GM21526 (cell line): Measurements from ENCODE around the gene SURF1.
"Not testable (repeated sequence)": the region's sequence is repeated elsewhere in the genome, so short reads cannot be mapped to it uniquely, and the experiment has no call there.

Experiments used
- ATAC-seq: cut with Tn5 transposase; IDR thresholded peaks from one replicate; pipeline ENCODE4 v1.9.1; 2021; ENCODE audit warnings: moderate library complexity; ENCODE audit not compliant: unreplicated experiment, low FRiP score

Gene SURF1

DNA sequence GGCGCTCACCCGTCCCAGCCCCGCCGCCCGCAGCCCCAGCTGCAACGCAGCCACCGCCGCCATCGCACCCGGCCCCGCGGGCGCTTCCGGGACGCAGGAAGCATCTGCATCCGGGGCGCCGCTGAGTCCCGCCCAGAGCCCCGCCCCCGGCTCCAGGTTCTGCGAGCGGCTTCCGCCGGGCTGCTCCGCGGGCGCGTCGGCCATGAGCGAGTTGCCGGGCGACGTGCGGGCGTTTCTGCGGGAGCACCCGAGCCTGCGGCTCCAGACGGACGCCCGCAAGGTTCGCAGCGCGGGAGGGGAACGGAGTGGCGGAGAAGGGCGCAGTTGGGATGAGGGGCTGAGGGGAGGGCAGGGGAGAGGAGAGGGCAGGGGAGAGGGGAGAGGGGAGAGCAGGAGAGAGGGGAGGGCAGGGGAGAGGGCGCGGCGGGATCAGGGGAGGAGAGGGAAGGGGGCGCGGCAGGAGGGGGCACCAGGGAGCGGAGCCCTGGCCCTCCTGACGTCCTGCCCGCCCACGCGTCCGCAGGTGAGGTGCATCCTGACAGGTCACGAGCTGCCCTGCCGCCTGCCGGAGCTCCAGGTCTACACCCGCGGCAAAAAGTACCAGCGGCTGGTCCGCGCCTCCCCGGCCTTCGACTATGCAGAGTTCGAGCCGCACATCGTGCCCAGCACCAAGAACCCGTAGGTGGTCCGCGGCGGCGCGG, at the start of gene SURF1, which contains the start of gene SURF2:
Gene SURF1 (minus strand): TSS at position 97 of the 701 bp plus-strand sequence. CDS start 34 bp downstream, at position 63.
Gene SURF2 (plus strand): TSS at position 160 of the 701 bp plus-strand sequence. CDS start 43 bp downstream, at position 203.
- ATAC-seq: peak; percentile 39

- ATAC-seq: no peak
Observed at GRCh38 chr9:133405508-133406438, 49.5 kb upstream of the SURF1 start.

- no peak for ATAC-seq
Observed at GRCh38 chr9:133404454-133405002, 48.2 kb upstream of the SURF1 start.

DNA sequence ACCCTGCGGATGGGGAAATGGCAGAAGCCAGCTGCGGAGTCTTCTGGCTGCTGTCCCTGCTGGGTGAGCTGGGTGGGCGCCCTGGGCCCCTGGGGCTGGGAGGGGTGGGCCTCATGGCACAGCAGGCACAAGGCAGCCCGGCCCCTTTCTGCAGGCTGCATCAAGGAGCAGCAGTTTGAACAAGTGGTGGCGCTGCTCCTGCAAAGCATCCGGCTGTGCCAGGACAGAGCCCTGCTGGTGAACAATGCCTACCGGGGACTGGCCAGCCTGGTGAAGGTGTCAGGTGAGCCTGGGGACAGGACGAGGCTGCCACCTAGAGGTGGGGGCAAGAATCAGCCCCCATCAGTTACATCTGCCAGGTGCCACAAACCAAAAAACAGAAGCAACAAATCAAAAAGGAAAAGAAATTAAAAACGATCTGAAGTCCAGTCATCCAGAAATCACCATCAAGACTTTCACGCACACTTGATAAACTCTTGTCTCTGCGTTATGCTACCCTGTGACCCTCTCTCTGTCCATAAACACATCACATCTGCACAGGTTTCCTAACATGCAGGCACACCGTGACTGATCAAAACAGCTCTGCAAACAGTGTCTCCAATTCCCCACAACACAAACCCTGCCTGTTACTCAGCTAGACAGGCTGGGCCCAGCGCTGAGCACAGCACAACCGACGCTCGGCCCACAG, 47.6 kb upstream of the SURF1 start:
- no peak for ATAC-seq

- no peak for ATAC-seq
Observed at GRCh38 chr9:133402689-133403088, 46.4 kb upstream of the SURF1 start.

GRCh38 chr9:133401588-133401987, 45.3 kb upstream of the SURF1 start:
- no peak for ATAC-seq

DNA sequence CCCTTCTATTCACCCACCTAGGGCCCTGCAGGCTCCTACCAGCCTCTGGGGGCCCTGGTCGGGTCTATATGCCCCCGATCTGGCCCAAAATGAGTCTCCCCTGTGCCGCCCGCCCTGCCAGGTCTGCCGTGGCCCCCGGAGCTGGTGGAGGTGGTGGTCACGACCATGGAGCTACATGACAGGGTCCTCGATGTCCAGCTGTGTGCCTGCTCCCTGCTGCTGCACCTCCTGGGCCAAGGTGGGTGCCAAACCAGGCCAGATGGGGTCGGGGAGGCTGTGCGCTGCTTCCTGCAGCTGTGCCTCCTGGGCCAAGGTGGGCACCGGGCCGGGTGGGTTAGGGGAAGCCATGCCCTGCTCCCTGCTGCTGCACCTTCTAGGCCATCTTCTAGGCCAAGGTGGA, 44.0 kb upstream of the SURF1 start:
- ATAC-seq: no peak

GRCh38 chr9:133397895-133398294, 41.6 kb upstream of the SURF1 start:
- ATAC-seq: no peak

GRCh38 chr9:133397370-133397769, 41.1 kb upstream of the SURF1 start:
- ATAC-seq: no peak

GRCh38 chr9:133396952-133397351, 40.7 kb upstream of the SURF1 start:
- ATAC-seq: no peak

DNA sequence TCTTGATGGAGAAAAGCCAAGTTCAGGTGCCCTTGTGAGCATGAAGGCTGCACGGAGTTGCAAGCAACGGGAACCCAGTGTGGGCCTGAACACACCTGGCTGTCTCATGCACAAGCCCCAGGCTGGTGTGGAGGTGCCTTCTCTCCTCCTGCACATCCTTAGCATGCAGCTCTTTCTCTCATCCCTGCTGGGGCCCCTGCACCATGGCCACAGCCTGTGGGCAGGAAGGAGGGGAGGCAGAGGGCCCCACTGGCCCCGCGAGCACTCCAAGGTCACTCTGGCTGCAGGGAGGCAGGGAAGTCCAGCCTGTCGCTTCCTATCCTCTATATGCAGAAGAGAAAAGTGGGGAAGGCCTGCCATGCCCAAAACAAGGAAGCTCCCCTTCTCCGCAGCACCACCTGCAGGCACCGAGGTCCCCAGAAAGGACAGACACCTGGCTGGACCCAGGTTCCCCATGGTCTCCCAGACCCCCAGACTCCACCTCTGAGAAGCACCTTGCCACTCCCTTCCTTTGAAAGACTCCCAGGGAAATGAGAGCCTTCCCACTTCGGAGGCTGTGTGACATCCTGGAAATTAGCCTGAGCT, 38.5 kb upstream of the SURF1 start:
- no peak for ATAC-seq

DNA sequence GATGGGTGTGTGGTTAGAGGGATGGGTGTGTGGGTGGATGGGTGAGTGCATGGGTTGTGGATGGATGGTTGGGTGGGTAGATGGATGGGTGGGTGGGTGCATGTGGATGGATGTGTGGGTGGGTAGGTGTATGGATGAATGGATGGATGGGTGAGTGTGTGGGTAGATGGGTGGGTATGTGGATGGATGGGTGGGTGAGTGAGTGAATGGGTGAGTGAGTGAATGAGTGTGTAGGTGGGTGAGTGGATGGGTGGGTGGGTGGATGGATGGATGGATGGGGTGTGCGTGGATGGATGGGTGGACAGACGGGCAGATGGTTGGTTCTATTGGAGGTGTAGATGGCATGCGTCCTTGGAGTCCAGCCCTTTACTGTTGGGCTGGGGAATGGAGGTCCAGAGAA, 37.1 kb upstream of the SURF1 start:
- no peak for ATAC-seq

GRCh38 chr9:133392308-133392707, 36.0 kb upstream of the SURF1 start:
- not testable (repeated sequence) for ATAC-seq

DNA sequence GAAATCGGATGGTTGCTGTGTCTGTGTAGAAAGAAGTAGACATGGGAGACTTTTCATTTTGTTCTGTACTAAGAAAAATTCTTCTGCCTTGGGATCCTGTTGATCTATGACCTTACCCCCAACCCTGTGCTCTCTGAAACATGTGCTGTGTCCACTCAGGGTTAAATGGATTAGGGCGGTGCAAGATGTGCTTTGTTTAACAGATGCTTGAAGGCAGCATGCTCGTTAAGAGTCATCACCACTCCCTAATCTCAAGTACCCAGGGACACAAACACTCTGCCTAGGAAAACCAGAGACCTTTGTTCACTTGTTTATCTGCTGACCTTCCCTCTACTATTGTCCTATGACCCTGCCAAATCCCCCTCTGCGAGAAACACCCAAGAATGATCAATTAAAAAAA, 35.2 kb upstream of the SURF1 start:
- not testable (repeated sequence) for ATAC-seq

DNA sequence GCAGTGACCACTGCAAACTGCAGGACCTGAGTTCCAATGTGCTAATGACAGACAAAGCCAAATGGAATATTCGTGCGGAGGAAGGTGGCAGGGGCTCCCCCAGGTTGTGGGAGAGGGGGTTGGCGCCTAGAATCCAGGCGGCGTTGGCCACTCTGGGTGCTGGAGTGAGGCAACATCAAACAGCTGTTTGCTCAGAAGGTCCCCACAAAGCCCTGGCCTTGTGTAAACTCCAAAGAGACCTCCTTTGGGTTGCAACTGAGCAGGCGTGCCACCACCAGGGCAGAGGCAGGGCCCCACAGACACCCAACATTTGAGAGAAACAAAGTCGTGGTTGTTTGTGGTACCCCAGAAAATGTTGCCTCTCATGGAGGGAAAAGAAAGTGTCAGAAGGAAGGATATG, 34.4 kb upstream of the SURF1 start:
- ATAC-seq: no peak

DNA sequence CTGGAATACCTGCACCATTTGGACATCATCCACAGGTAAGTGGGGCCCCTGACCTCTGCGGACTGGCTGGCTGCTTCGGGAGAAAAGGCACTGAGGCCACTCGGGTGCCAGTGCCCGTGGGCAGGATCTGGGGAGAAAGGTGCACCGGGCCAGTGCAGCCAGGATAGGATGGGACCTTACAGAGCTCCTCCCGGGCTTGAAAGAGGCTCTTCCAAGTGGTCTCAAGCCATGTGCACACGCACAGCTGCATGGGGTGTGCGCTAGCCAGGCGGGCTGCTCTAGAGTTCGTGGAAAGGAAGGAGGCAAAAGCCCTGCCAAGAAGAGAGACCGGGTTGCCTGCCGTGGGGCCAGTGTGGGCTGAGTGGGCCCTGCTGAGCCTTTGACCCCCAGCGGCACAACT, 33.3 kb upstream of the SURF1 start:
- ATAC-seq: no peak

DNA sequence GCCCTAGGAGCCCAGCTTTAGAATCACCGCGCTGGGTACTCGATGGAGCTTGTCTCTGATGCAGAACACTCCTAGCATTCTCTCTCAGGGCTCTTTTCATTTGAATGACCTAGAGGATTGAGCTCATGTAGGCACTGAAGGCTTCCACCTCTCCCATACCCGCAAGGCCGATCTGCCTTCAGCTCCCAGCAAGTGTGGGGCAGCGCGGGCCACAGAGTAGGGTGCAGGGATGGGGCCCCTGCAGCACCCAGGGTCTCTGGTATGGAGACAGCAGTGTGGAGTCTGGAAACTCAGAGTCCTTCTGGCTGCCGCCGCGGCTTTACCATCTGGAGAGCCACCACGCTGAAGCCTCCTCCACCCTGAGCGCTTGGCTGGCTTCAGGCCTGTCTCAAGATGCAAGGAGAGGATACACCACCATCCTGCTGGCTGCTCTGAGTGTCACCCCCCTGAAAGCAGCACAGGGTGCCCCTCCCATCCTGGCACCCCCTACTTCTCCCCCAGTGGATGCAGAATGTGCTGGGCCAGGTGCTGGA, 32.8 kb upstream of the SURF1 start:
- ATAC-seq: no peak

GRCh38 chr9:133387680-133388079, 31.4 kb upstream of the SURF1 start:
- no peak for ATAC-seq

- no peak for ATAC-seq
Observed at GRCh38 chr9:133386338-133386737, 30.1 kb upstream of the SURF1 start.

DNA sequence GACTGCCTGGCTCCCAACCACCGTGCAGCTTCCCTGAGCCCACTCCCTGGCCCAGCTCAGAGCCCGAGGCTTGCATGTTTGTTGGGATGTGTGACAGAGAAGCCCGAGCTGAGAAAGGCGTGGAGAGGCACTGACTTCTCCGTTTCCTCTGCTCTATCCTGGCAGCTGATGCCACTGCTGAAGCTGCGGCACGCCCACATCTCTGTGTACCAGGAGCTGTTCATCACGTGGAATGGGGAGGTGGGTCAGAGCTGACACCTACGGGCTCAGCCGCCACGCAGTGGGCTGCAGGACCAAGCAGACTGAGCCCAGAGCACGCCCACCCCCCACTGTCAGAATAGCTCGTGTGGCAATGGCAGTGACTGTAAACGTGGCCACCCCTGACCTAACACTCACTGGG, 29.2 kb upstream of the SURF1 start:
- ATAC-seq: no peak
